Endodermal cell (in vitro differentiated cells): ENCODE data around the gene POU6F2. TPM values are rescaled to one million over a fixed set of nuclear protein-coding genes. Genes with fewer than 3 reads are reported as not detected.

ENCODE experiments used
- DNase-seq: peaks from one replicate; pipeline ENCODE4 v3.0.0-alpha.2; 2017
- H3K27ac ChIP-seq: 2 replicates; pipeline ENCODE4 v1.5.1; 2013; ENCODE audit warnings: mild to moderate bottlenecking, low read depth, low read length, moderate library complexity
- H3K27me3 ChIP-seq: 2 replicates; pipeline ENCODE4 v1.6.1; 2013; ENCODE audit warnings: mild to moderate bottlenecking, low read length, moderate library complexity; ENCODE audit not compliant: insufficient read depth, control insufficient read depth, poor library complexity, severe bottlenecking
- H3K36me3 ChIP-seq: 2 replicates; pipeline ENCODE4 v1.7.0; 2013; ENCODE audit warnings: mild to moderate bottlenecking, low read length, moderate library complexity; ENCODE audit not compliant: control insufficient read depth, insufficient read depth
- H3K4me1 ChIP-seq: one replicate; pipeline ENCODE4 v1.7.0; 2013; ENCODE audit warnings: low read length; ENCODE audit not compliant: control insufficient read depth, insufficient read depth
- H3K4me3 ChIP-seq: 2 replicates; pipeline ENCODE4 v1.5.1; 2013; ENCODE audit warnings: mild to moderate bottlenecking, low read length, moderate library complexity
- H3K9ac ChIP-seq: 2 replicates; pipeline ENCODE4 v1.6.1; 2013; ENCODE audit warnings: mild to moderate bottlenecking, low read length, moderate library complexity; ENCODE audit not compliant: poor library complexity, severe bottlenecking; ENCODE audit errors: extremely low read depth
- H3K9me3 ChIP-seq: 2 replicates; pipeline ENCODE4 v1.6.1; 2013; ENCODE audit warnings: mild to moderate bottlenecking, low read length, moderate library complexity; ENCODE audit not compliant: control insufficient read depth
- H3K27ac Mint-ChIP-seq: 2 replicates; pipeline ENCODE4 v1.8.0; 2020; ENCODE audit warnings: mixed read lengths
- H3K27me3 Mint-ChIP-seq: 2 replicates; pipeline ENCODE4 v1.8.0; 2021; ENCODE audit warnings: mild to moderate bottlenecking, mixed read lengths; ENCODE audit not compliant: insufficient read depth
- H3K36me3 Mint-ChIP-seq: 2 replicates; pipeline ENCODE4 v1.8.0; 2020; ENCODE audit warnings: low read depth, mixed read lengths
- H3K4me1 Mint-ChIP-seq: 2 replicates; pipeline ENCODE4 v1.8.0; 2020; ENCODE audit warnings: mixed read lengths
- H3K4me3 Mint-ChIP-seq: 2 replicates; pipeline ENCODE4 v1.8.0; 2020; ENCODE audit warnings: mild to moderate bottlenecking, moderate library complexity, mixed read lengths
- H3K9me3 Mint-ChIP-seq: 2 replicates; pipeline ENCODE4 v1.8.0; 2020; ENCODE audit warnings: mild to moderate bottlenecking, mixed read lengths
- CTCF ChIP-seq: fragments of 200-600 bp; sonication (generic); conservative IDR thresholded peaks from 2 replicates; pipeline ENCODE4 v1.5.0; 2021; ENCODE audit warnings: antibody characterized with exemption, mild to moderate bottlenecking
- WGBS, 2 experiments: methylation state at CpG; one replicate each; pipeline versions ENCODE4 v1.1.5 to v1.1.7; 2013; ENCODE audit warnings: missing lambda C conversion rate in 2 of 2, mixed read lengths in 1 of 2; ENCODE audit not compliant: insufficient coverage in 1 of 2, insufficient read length in 1 of 2; 5-methylcytosine and 5-hydroxymethylcytosine counted together
- total RNA-seq, 2 donors: library from RNA; stranded (reverse); fragmentation: NEBNext Ultra II Directional in 1 of 2; extraction: Animal tissue kit (Norgen Biotek cat#: 25700) in 1 of 2; gene quantifications; 2 replicates in 1 of 2; 3 replicates in 1 of 2; pipeline ENCODE4 v1.2.1, GENCODE V29; 2021

Gene POU6F2
- total RNA-seq, 2 donors from 2014 or later = 6.0 to 10.0 TPM

GRCh38 chr7:39379416-39379815 is 401.7 kb downstream of the POU6F2 start:
- Histone ChIP-seq H3K27ac (no peak overlapping the region), H3K4me3 (no peak overlapping the region), H3K4me1 (no peaks in the 10 kb centered on the region), H3K27me3 (no peaks in the 10 kb centered on the region), H3K9me3 (no peaks in the 10 kb centered on the region), H3K36me3 (no peaks in the 10 kb centered on the region), H3K9ac (no peak overlapping the region)
- Mint-ChIP-seq H3K27me3 (no peaks in the 10 kb centered on the region), H3K36me3 (no peaks in the 10 kb centered on the region), H3K9me3 (no peaks in the 10 kb centered on the region), H3K27ac (no peak overlapping the region), H3K4me3 (no peak overlapping the region), H3K4me1 (no peaks in the 10 kb centered on the region)
- DNase-seq = no peak
- no peak for TF ChIP-seq CTCF
- 92 to 94% methylated on average over 3 to 5 of the region's 5 CpGs for WGBS, 2 experiments

- no peak overlapping the region for H3K27ac ChIP-seq
- Mint-ChIP-seq H3K4me3 (no peak overlapping the region), H3K27ac (no peak overlapping the region), H3K27me3 (no peaks in the 10 kb centered on the region), H3K9me3 (no peaks in the 10 kb centered on the region), H3K36me3 (no peaks in the 10 kb centered on the region), H3K4me1 (no peaks in the 10 kb centered on the region)
- no peaks in the 10 kb centered on the region for H3K4me1 ChIP-seq
- WGBS, 2 experiments = no CpG with 5 or more reads among the region's 1 CpG
- no peak for TF ChIP-seq CTCF
- H3K9me3 ChIP-seq = no peaks in the 10 kb centered on the region
- no peak for DNase-seq
- H3K9ac ChIP-seq = no peak overlapping the region
- no peaks in the 10 kb centered on the region for H3K36me3 ChIP-seq
- H3K4me3 ChIP-seq = no peak overlapping the region
- H3K27me3 ChIP-seq = no peaks in the 10 kb centered on the region
Measured at GRCh38 chr7:39383136-39383535, 405.4 kb downstream of the POU6F2 start.

- Mint-ChIP-seq H3K9me3 (no peaks in the 10 kb centered on the region), H3K36me3 (no peaks in the 10 kb centered on the region), H3K27ac (no peak overlapping the region), H3K4me1 (no peaks in the 10 kb centered on the region), H3K4me3 (no peak overlapping the region), H3K27me3 (no peaks in the 10 kb centered on the region)
- no peaks in the 10 kb centered on the region for H3K36me3 ChIP-seq
- 91 to 100% methylated on average over 1 to 2 of the region's 2 CpGs for WGBS, 2 experiments
- H3K27me3 ChIP-seq = no peaks in the 10 kb centered on the region
- H3K27ac ChIP-seq = no peak overlapping the region
- H3K9ac ChIP-seq = no peak overlapping the region
- no peak for TF ChIP-seq CTCF
- H3K9me3 ChIP-seq = no peaks in the 10 kb centered on the region
- DNase-seq = no peak
- H3K4me1 ChIP-seq = no peaks in the 10 kb centered on the region
- no peak overlapping the region for H3K4me3 ChIP-seq
Measured at GRCh38 chr7:39384386-39384785, 406.7 kb downstream of the POU6F2 start.
